ENCODE measurements around the gene ZBTB42.

The ZBTB42 gene

DNA sequence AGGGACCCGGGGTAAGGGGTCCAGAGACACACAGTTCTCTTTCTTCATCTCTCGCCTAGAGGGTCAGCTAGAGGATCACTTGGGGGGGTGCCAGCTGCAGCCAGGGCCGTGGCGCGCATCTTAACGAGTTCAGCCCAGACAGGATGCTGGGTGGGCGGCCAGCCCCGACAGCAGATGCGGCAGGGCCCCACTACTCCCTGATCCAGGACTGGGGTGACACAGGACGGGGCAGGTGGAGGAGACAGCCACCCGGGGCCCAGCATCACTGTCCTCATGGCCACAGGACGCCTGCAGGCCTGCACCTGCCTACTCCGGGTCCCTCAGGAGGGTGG is 18.1 kb upstream of the ZBTB42 start:
- DNase-seq (ENCODE audit: low read depth in 2 of 2), result no peak

DNA sequence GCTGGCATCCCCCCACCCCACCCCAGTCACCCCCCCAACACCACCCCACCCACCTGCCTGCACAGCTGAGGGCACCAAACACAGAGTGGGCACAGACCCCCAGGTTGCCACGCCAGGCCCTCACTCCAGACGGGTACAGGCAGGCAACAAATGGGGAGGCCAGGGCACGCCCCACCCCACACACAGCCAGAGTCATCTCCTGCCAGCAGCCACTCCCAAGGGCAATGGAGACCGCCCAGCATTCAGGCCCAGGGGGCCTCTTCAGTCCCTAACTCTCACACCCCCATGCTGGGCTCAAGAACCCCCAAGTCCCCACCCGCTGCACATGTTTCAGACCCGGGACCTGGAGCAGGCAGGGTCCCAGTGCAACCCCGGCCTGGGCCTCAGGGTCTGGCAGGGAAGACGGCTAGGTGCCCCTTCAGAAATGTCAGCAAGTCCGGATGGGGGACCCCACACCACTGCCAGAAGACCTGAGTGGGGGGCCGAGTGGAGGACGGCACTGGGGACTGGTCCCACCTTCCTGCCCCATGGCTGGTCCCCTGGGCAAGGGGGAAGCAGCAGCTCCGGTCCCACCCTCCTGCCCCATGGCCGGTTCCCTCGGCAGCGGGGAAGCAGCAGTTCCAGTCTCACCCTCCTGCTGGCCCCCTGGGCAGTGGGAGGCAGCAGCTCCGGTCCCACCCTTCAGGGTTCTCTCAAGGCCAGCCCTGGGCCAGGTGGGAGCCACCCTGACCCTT is 17.2 kb upstream of the ZBTB42 start:
- no peak for DNase-seq (ENCODE audit: low read depth in 2 of 2)

DNA sequence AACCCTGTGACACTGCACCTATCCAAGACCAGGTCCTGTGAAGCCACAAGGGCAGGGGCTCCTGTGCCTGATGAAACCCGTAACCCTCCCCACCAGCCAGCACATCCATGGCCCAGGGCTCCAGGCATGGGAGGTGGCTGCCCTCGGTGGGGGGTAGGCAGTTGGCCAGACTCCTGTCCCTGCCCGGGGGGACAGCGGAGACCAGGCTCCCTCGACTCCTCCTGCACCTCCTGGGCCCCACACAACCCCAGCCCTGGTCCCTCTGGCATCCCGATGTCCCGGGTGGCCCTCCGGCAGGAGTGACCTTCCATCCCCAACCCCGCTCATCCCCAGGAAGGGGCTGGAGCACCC is 16.7 kb upstream of the ZBTB42 start:
- no peak for DNase-seq (ENCODE audit: low read depth in 2 of 2)

DNA sequence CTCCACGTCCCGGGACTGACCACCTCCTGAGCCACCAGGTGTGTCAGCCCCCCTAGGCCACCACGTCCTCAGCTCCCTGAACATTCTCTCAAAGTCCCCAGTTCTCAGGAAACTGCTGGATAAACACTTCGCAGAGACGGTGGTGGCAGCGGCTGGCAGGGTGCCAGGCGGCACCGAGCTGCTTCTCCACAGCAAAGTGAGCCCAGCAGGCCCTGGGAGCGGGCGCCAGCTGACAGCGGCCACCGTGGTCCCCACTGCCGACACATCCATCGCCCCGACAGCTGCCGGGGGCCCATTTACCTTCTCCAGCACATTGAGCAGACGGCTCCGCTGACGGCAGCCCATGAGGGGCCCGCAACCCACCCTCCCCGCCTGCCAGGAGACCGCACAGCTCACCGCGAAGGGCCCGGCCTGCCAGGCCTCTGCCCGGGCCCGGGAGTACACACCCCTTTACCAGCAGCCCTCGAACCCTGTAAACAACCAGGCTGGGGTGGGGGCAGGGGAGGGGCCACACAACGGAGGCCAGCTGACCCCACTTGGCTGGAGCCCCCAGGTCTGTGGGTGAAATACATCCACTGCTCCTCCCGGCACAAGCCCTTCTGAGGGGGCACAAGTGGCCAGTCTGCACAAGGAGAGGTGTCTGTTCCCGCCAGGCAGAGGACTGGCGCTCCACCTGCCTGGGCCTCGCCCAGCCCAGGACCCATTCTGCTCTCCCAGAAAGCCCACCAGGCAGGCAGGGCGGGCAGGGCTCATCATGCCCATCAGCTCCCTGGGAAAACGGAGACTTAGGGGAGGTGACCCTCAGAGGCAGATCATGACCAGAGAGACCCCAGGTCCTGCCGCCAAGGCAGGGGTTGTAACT is 15.8 kb upstream of the ZBTB42 start:
- no peak for DNase-seq (ENCODE audit: low read depth in 2 of 2)

DNA sequence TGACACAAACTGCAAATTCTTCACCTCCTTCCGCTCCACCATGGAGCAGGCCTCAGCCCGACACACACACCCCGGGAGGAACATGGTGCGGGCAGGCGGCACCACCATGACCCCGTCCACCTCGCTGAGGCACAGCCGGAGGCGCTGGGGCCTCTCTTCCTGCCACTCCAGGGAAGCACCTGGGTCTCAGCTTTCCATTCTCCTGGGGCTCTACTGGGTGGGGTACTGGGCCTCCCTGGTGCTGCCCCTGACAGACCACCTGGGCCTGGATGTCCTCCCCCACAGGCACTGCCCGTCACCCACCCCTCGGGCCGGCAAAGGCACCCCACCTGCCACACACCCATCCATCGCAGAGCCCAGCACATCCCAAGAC is 15.2 kb upstream of the ZBTB42 start:
- no peak for DNase-seq (ENCODE audit: low read depth in 2 of 2)

DNA sequence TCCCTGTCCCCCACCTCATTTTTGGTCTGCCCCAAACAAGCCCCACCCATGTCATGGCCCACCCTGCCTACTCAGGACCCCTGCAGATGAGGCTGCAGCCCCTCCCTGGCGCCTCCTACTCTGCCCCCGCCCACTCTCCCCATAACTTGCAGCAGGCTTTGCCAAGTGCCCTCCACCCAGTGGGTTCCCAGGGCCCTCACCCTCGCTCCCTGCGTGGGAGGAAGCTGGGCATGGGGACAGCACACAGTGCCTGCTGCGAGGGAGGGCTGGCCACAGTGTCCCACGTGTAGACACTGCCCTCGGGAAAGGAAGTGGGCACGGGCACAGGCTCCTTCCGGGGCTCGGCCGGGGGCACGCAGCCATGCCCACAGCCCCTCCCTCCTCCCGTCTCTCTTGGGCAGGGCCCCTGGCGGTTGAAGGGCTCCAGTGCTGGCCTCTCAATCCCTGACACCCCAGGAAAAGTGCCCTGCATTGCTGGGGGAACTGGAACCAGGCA is 14.8 kb upstream of the ZBTB42 start:
- no peak for DNase-seq (ENCODE audit: low read depth in 2 of 2)

DNA sequence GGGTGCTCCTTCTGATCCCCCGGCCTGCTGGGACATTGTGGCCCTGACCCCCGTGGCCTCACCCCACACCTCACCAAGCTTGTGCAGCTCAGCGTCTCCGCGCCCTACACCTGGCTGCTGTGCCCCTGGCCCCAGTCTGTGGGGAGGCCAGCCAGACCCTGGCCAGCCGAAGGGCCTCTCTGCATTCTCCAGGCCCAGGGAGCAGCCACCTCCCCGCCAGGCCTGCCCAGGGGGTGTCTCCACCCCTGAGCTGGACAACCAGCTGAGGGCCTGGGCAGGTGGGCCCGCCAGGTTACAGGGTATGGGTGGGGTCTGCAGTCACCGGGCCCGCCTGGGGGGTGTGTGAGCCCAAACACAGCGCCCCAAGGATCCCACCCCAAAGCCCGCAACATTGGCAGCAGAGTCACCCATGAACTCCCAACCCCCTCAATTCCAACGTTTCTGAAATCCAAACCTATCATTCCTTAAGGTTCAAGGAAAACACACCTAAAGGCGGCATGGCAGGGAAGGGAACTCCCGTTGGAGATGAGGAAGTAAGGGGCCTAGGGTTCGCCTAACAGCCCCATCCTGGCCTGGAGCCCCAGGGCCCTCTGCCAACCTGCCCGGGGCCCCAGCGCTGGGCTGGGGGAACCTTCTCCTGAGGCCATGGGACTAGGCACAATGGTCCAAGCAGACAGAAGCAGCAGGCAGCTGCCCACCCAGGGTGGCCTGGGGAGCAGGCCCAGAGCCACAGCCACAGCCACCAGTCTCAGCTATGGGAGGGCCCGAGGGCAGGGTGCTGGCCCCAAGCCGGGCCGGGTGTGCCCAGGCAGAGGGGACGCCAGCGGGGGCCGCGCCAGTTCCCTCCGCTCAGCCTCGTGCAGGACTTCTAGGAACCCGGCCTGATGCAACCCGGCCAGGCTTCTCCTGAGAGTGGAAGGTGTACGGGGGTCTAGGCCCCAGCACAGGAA is 13.9 kb upstream of the ZBTB42 start:
- no peak for DNase-seq (ENCODE audit: low read depth in 2 of 2)

DNA sequence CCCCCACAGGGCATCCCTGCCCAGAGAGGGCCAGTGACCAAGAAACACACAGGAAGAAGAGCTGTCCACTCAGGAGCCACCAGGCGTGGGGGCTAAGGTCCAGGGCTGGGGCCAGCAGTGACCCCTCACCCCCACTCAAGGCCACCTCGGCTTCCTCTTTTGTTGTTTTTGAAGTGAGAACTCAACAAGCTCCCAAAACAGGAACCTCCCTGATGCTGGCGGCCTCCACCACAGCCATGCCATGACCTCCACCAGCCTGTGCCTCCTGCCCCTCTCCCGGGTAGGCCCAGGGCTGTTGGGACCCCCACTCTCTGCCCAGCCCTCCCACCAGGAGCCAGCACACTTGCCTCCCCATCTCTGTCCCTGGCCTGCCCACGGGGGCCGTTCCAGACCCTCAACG is 13.2 kb upstream of the ZBTB42 start:
- no peak for DNase-seq (ENCODE audit: low read depth in 2 of 2)

DNA sequence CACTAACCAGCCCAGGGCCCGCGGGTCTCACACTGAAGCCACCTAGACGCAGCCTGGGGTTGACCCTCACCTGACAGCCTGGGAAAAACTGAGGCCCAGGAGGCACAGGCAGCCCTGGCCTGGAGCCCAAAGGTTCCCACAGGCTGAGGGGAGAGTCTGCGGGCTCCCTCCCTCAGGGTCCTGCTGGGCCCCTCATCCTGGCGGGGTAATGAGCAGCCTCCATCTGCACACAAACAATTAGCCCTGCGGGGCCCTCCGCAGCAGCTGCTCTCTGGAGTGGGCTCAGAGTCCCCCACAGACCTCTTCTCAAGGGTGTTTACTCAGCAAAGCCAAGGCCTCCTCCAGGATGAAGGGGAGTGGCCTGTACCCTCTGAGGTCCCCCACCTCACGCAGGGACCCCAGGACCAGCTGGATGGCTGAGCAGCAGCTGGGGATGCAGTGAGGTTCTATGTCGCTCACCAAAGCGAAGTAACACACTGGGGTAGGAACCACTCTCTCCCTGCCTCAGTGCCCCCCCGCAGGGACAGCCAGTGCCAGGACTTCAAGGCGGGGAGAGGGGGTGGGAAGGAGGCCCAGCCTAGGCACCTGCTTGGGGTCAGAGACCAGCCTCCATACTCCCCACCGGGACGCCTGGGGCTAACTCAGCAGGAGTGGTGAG is 12.6 kb upstream of the ZBTB42 start:
- DNase-seq (ENCODE audit: low read depth in 2 of 2), result no peak

DNA sequence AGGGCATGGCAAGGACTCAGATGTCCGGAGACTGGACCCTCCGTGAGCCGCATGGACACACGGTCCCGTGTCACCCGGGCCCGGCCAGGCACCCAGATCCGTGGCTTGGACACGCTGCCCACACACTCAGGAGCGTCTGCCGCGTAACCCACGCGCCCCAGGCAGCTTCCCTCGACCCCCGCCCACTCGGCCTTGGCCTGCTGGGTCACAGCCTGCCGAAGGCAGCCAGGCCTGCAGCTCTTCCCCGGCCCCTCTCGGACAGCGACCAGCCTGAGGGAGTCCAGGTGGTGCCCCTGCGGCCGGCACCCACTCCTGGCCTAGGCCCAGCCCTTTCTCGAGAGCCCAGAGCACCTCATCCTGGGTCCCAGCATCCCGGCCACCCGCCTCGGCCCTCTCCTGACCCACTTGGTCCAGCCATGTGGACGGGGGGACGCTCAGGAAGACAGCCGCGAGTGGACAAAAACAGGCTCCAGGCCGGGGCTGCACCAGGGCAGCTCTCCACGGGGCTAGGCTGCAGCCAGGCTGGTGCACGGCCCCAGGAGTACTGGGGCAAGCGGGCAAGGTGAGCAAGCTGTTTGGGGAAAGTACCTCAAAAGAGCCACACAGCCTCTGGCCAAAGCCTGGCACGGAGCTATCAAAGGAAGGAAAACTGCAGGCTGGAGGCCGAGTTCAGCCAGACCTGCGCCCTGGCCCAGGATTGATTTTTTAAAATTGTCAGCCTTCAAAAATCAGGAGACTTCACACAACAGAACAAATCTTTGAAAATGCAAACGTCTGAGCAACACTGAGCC is 11.8 kb upstream of the ZBTB42 start:
- no peak for DNase-seq (ENCODE audit: low read depth in 2 of 2)

DNA sequence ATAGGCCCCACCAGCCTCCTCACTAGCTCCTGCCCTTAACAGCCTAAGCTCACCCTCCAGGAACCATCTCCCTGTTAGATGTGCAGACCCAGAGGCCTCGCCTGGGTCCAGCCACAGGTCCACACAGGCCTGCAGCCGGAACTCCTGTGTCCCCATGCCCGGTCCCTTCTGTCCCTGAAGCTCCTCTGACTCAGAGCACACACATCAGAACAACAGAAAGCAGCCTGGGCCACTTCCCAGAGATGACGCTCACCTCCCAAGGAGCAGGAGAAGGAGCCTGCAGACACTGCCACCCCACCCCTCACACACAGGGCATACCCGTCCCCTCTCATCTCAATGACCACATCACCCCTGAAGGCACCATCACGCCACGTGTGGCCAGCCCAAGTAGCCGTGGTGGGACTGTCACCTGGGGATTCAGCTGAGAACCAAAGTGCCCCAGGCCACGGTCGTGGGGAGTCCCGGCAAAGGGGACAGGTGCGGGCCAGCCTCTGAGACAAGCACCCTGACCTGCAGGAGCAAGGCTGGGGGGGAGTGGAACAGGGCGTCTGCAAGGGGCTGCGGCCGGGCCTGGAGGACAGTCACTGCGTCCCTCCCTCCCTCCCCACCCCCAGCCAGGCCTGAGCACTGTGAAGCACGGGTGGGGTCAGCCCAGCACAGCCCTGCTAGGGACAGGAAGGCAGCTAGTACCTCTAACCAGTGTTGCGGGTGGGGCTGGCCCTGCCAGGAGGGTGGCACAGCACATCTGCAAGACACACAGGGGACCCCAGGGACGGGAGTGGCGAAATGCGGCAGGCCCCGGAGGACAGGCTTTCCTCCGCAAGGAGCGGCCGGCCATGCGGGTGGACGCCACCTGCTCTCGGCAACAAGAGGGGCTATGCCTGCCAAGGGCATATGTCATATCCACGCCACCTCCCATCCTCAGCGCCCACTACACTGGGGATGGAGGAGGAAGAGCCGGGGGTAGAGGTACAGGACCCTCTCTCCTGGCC is 10.9 kb upstream of the ZBTB42 start:
- DNase-seq (ENCODE audit: low read depth in 2 of 2), result no peak

DNA sequence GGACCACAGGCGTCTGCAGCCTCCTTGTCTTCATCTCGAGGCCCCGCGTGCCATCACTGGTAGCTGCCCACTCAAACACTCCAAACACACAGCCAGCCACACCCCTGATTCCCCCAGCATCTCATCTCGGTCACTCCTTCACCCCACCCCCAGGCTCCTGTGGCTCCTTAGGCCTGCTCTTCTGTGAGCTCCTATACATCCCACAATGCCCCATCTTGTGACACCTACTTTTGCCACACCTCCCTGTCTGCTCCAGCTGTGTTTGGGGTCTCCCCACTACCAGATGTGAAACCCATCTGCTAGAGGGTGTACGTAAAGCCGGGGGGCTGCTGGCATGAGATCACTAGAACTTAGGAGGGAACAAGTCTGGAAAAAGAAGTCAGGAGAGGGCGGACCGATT is 9.5 kb upstream of the ZBTB42 start:
- no peak for DNase-seq (ENCODE audit: low read depth in 2 of 2)

DNA sequence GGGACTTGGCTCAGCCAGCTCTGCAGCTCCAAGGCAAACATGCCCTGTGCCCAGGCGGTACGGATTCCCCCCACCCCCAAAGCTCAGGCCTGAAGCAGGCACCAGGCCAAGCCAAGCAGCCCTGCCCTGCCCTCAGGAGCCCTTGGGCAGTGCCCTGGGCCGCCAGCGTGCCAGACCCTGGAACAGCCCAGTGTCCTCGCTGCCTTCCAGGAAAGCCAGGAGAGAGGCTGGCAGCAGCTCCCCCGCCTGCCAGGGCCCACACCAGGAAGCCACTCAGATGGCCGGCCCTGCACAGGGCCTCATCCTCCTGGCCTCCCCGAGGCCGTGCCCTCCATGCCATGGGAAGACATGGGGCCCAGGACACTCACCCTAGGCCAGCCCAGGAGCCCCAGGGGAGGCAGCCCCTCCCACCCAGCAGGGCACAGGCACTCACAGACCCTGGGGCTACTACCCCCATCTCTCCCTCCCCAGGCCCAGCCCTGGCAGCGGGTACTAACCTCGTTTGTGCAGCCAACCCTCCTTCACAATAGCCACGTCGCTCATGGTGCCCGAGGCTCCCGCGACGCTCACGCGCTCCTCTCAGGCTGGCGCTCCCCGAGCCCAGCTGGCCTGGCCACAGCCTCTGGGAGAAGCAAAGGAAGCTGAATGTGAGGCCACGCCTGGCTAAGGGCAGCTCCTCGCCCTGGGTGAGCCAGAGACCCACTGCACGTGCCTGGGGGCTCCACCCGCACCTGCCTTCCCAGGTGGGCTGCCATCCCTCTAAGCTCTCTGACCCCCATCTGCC is 8.6 kb upstream of the ZBTB42 start:
- DNase-seq (ENCODE audit: low read depth in 2 of 2), result no peak

DNA sequence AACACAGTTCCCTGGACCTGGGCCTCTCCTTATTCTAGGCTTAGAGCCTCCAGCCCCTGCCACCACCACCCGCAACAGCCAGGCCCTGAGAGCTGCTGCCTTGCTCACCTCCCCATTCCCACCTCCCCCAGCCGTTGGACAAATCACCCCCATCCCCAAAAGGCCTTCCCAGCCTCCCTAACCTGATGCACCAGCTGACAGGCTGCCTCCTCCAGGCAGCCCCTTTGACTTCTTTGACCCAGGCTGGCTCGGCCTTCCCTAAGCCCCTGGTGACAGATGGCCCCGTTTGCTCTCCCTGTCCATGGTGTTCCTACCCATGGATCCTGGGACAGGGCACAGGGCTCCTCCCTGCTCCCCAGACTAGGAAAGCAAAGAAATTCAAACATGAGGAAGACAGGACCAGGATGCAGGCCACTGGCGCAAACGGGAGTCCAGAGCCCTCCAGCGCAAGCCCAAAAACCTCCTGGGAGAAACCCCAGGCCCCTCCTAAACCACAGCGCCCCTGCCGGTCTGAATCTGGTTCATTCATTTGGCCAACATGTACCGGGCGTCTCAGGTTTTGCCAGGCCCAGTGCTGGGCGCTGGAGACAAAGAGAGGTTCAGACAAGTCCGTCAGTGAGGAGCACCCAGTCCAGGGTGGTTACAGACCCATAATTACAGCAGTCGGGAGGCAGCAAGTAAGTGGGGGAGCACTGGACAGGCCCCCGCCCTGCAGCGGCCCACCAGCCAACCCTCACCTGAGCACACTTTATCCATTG is 7.8 kb upstream of the ZBTB42 start:
- DNase-seq (ENCODE audit: low read depth in 2 of 2), result no peak

DNA sequence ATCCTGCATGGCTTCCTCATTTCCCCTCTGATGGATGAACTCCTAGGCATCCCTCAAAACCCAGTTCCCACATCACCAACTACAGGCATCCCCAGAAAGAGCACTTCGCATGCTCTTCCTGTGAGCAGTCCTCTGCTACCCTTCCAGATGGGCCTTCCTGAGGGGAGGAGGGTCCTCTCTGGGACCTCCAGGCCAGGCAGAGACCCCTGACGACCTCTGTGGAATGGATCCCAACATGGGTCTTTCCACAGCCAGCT is 7.3 kb upstream of the ZBTB42 start:
- DNase-seq (ENCODE audit: low read depth in 2 of 2), result no peak

DNA sequence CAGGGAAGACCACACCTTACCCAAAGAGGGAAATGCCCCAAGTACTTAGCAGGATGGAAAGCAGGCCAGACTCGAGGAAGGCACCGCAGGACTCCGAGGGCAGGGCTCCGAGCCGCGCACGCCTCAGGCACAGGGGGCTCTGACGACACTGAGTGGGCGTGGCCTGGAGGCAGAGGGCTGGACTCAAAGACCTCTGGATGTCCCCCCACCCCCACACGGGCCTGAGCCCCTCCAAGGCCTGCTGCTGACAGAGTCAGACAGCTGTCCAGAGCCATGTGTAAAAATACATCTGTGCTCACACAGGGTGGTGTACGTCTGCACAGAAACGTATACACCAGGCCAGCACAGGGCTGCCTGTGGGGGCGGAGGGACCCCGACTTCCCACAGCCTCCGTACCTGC is 6.8 kb upstream of the ZBTB42 start:
- peak in 1 of 2 experiments; percentile 57 for DNase-seq (ENCODE audit: low read depth in 2 of 2)

DNA sequence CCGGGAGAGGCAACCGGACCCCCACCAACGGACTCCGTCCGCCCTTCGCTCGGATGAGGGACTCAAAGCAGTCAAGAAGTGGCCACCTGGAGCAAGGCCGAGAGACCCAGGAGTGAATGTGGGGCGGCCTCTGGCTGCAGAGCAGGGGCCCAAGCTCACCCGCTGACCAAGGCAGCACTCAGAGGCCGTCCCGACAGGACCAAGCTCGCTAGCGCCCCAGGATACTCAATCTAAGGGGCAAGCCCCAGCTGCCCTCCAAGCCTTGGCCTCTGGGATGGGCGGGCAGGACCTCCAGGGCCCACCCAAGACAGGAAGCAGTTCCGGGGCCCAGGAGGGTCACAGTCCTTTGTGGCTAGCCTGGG is 6.3 kb upstream of the ZBTB42 start:
- DNase-seq (ENCODE audit: low read depth in 2 of 2), result no peak

DNA sequence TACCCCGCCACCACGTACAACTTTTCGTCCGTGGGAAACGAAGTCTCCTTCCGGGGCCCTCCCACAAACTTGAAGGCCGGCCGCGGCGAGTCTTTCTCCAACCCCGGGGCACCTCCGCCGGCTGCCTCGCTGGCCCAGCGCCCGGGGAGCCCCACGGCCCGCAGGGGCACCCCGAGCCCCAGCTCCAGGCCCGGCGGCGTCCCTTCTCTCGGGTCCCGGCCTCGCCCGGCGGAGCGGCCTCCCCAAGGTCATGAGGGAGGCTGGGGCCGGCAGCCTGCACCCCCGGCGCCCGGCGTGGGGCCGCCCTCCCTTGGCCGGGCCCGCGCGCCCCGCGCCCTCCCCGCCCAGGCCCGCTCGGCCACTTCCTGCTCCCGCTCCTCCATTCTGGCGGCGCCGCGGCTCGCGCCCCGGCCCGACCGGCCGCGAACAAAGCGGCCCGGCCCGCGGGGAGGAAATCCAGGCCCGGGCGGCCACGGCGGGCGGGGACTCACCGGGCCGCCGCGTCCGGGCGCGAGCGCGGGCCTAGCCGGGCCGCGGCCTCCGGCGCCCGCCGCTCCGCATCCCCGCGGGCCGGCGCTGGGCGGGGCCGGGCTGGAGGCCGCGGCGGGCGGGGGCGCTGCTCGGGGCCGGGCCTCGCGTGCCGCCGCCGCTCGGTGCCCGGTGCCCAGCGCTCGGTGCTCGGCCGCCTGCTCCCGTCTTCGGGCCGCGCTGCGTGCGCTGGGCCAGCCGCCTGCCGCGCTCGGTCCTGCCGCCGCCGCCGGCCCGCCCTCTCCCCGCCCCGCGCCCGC is 5.7 kb upstream of the ZBTB42 start, which contains the start of gene AKT1:
Gene AKT1, minus strand, starts transcription at position 756 of the 788 bp plus-strand sequence. CDS start 3,105 bp downstream, outside the sequence.
- peak in 1 of 2 experiments; percentile 31 for DNase-seq (ENCODE audit: low read depth in 2 of 2)

Data from stimulated activated CD4-positive, alpha-beta T cell treated with anti-CD3 and anti-CD28 coated beads, Interleukin-12 subunit alpha, Interleukin-12 subunit beta, amount 100 ng/mL, for 24 hours (primary cell).